ENCODE data around the gene FNDC3A. TPM values are rescaled to one million over a fixed set of nuclear protein-coding genes. Genes with fewer than 3 reads are reported as not detected.

Gene FNDC3A
- total RNA-seq, 1 donor from 2014 or later: 51.9 TPM

GRCh38 chr13:49021953-49022352 is 46.2 kb downstream of the FNDC3A start:
- peaks cover 16% of the 10 kb centered on the region for H3K36me3 Mint-ChIP-seq (ENCODE audit: unreplicated experiment)
- H3K4me1 Mint-ChIP-seq (ENCODE audit: unreplicated experiment): peaks cover 24% of the 10 kb centered on the region
- no peak overlapping the region for H3K4me3 Mint-ChIP-seq (ENCODE audit: unreplicated experiment)
- no peak for DNase-seq (ENCODE audit: extremely low spot score, unreplicated experiment)
- H3K27ac Mint-ChIP-seq (ENCODE audit: unreplicated experiment): peak overlapping the region; percentile 52
- no peaks in the 10 kb centered on the region for H3K9me3 Mint-ChIP-seq (ENCODE audit: unreplicated experiment)
- no peak for TF ChIP-seq CTCF (IDR thresholded peaks at IDR 0.05)
- H3K27me3 Mint-ChIP-seq (ENCODE audit: unreplicated experiment): no peaks in the 10 kb centered on the region

DNA sequence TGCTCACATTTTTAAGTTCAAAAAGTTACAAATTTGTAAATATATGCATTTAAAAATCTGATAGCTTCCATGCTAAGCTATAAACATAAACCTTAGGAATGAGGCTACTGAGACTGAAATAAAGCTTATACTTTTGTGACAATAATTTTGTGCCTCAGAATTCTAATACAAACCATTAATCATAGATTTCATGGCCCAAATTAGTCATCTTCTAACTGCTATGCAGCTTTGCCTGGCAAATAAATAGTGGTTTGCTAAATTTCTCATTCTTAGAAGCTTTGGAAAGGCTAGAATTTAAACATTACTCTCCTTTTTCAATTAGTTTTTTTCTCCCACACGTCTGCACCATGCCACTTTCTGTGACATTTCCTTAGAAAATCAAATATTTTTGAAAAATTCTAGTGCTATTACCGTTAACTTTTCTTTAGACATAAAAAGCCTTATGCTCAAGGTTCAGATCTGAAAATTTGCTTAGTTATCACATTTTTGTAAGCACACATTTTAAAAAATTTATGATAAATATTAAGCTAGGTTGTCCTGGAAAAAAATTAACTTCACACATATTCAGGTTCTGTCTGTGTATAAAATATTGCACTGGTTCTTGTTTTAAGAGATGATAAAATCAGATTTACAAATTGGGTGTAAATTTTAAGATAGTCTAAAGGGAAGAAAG is 46.9 kb downstream of the FNDC3A start:
- Mint-ChIP-seq H3K4me3 (ENCODE audit: unreplicated experiment) (no peak overlapping the region), H3K27me3 (ENCODE audit: unreplicated experiment) (no peaks in the 10 kb centered on the region), H3K4me1 (ENCODE audit: unreplicated experiment) (peaks cover 28% of the 10 kb centered on the region), H3K36me3 (ENCODE audit: unreplicated experiment) (peaks cover 12% of the 10 kb centered on the region), H3K27ac (ENCODE audit: unreplicated experiment) (peak overlapping the region; percentile 60), H3K9me3 (ENCODE audit: unreplicated experiment) (no peaks in the 10 kb centered on the region)
- no peak for DNase-seq (ENCODE audit: extremely low spot score, unreplicated experiment)
- TF ChIP-seq CTCF (IDR thresholded peaks at IDR 0.05): no peak

DNA sequence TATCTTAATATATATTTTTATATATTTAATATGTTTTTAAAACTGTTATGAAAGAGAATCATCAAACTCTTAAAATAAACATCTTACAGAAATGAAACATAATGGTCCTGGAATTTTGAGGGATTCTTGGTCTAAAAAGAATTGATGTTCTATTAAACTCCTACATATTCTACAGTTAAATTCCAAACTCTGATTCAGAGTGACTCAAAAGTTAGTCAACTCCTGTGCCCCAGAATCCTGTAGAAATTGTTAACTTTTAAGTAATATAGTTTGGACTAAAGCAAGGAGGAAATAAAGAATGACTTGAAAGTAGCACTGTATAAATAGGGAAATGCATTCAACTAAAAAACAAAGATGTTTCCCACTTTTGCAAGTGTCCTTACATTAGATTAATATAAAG is 47.7 kb downstream of the FNDC3A start:
- no peaks in the 10 kb centered on the region for H3K27me3 Mint-ChIP-seq (ENCODE audit: unreplicated experiment)
- peaks cover 2% of the 10 kb centered on the region for H3K9me3 Mint-ChIP-seq (ENCODE audit: unreplicated experiment)
- H3K4me3 Mint-ChIP-seq (ENCODE audit: unreplicated experiment): no peak overlapping the region
- H3K36me3 Mint-ChIP-seq (ENCODE audit: unreplicated experiment): peaks cover 16% of the 10 kb centered on the region
- H3K27ac Mint-ChIP-seq (ENCODE audit: unreplicated experiment): peak overlapping the region; percentile 34
- no peak for TF ChIP-seq CTCF (IDR thresholded peaks at IDR 0.05)
- DNase-seq (ENCODE audit: extremely low spot score, unreplicated experiment): no peak
- peaks cover 28% of the 10 kb centered on the region for H3K4me1 Mint-ChIP-seq (ENCODE audit: unreplicated experiment)

GRCh38 chr13:49026851-49027250 is 51.1 kb downstream of the FNDC3A start:
- Mint-ChIP-seq H3K4me3 (ENCODE audit: unreplicated experiment) (no peak overlapping the region), H3K9me3 (ENCODE audit: unreplicated experiment) (peaks cover 17% of the 10 kb centered on the region), H3K4me1 (ENCODE audit: unreplicated experiment) (peaks cover 26% of the 10 kb centered on the region), H3K36me3 (ENCODE audit: unreplicated experiment) (peaks cover 29% of the 10 kb centered on the region), H3K27me3 (ENCODE audit: unreplicated experiment) (no peaks in the 10 kb centered on the region), H3K27ac (ENCODE audit: unreplicated experiment) (peak overlapping the region; percentile 79)
- TF ChIP-seq CTCF (IDR thresholded peaks at IDR 0.05): no peak
- no peak for DNase-seq (ENCODE audit: extremely low spot score, unreplicated experiment)

DNA sequence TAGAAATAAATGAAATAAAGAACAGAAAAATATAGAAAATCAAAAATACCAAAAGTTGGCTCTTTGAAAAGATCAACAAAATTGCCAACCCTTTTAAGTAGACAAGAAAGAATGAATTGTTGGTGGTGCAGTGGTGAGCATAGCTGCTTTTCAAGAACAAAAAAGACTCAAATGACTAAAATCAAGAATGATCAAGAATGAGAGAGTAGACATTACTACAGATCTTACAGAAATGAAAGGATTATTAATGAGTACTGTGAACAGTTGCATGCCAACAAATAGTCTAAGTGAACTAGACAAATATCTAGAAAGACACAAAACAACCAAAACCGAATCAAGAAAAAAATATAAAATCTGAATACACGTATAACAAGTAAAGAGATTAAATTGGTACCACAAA is 53.9 kb downstream of the FNDC3A start:
- Mint-ChIP-seq H3K4me1 (ENCODE audit: unreplicated experiment) (peaks cover 18% of the 10 kb centered on the region), H3K9me3 (ENCODE audit: unreplicated experiment) (peaks cover 20% of the 10 kb centered on the region), H3K27me3 (ENCODE audit: unreplicated experiment) (no peaks in the 10 kb centered on the region), H3K4me3 (ENCODE audit: unreplicated experiment) (no peak overlapping the region), H3K27ac (ENCODE audit: unreplicated experiment) (no peak overlapping the region), H3K36me3 (ENCODE audit: unreplicated experiment) (peaks cover 20% of the 10 kb centered on the region)
- DNase-seq (ENCODE audit: extremely low spot score, unreplicated experiment): no peak
- no peak for TF ChIP-seq CTCF (IDR thresholded peaks at IDR 0.05)
